Endothelial cell of umbilical vein (primary cell): ENCODE results near the gene ERBB3.

ENCODE experiments used
- CTCF ChIP-seq, 2 donors: IDR thresholded peaks; 1 replicate in 1 of 2; 2 replicates in 1 of 2; pipeline ENCODE4 v1.5.1; 2011; ENCODE audit warnings: low read length in 2 of 2, mild to moderate bottlenecking in 2 of 2, moderate library complexity in 2 of 2, control low read depth in 1 of 2, inconsistent platforms in 1 of 2, low read depth in 1 of 2; ENCODE audit not compliant: insufficient read depth in 1 of 2; ENCODE audit errors: extremely low read depth in 1 of 2
- MAX ChIP-seq: IDR thresholded peaks from 2 replicates; pipeline ENCODE4 v1.6.1; 2011; ENCODE audit not compliant: insufficient read depth, insufficient read length
- POLR2AphosphoS5 ChIP-seq: IDR thresholded peaks from 2 replicates; pipeline ENCODE4 v1.6.1; 2012; ENCODE audit warnings: low read depth, mild to moderate bottlenecking, control low read depth, low read length, moderate library complexity; ENCODE audit not compliant: insufficient read depth

- TF ChIP-seq CTCF (IDR thresholded peaks at IDR 0.05; ENCODE audit: extremely low read depth in 1 of 2, insufficient read depth in 1 of 2, low read depth in 1 of 2, low read length in 2 of 2) (no peak), MAX (no peak), POLR2AphosphoS5 (no peak)
Observed at GRCh38 chr12:56086096-56086495, 6.1 kb downstream of the ERBB3 start.
